Measurements from ENCODE around the gene PPFIA4. TPM values are rescaled to one million over a fixed set of nuclear protein-coding genes. Genes with fewer than 3 reads are reported as not detected.
A peak's percentile ranks its signal among the peaks of the same experiment; 100 is the strongest.

PPFIA4 gene
- total and polyA plus RNA-seq, 10 donors, result 0.21 to 12.0 (median 4.9) TPM

DNA sequence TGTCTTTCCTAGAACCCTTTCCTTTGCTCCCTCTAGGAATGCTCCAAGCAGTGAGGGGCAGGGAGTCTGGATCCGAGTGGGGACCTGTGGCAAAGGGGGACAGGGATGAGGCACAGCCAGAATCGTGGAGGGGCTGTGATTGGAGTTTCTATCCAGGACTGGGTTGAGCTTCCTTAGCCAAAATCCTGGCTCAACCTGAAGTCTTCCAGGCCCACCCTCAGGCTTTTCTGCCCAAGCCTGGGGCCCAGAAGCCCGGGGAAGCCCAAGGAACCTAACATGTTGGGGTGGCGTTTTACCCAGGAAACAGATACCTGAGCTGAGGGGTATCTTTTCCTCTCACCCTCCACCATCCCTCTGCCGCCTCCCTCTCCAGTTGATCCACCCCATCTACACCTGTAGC, 54.2 kb downstream of the PPFIA4 start:
- no peak for TF ChIP-seq POLR2A (IDR thresholded peaks at IDR 0.05)
- no peak for TF ChIP-seq POLR2AphosphoS5 (IDR thresholded peaks at IDR 0.05)
- TF ChIP-seq, protein P1, sequence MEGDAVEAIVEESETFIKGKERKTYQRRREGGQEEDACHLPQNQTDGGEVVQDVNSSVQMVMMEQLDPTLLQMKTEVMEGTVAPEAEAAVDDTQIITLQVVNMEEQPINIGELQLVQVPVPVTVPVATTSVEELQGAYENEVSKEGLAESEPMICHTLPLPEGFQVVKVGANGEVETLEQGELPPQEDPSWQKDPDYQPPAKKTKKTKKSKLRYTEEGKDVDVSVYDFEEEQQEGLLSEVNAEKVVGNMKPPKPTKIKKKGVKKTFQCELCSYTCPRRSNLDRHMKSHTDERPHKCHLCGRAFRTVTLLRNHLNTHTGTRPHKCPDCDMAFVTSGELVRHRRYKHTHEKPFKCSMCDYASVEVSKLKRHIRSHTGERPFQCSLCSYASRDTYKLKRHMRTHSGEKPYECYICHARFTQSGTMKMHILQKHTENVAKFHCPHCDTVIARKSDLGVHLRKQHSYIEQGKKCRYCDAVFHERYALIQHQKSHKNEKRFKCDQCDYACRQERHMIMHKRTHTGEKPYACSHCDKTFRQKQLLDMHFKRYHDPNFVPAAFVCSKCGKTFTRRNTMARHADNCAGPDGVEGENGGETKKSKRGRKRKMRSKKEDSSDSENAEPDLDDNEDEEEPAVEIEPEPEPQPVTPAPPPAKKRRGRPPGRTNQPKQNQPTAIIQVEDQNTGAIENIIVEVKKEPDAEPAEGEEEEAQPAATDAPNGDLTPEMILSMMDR (IDR thresholded peaks at IDR 0.05 in 8 of 11, conservative IDR thresholded peaks at IDR 0.05 in 3 of 11), result no peak
- intact Hi-C loops (cut with DNase I; ENCODE audit: low total_unique reads), result no loop called here
- Histone ChIP-seq H3K9me3 (no peaks in the 10 kb centered on the region), H3K27me3 (replicated peaks in 1 of 7) (peaks cover 0 to 35% (median 7%) of the 10 kb centered on the region in 7 donors), H3K27ac (no peak overlapping the region), H3K4me3 (no peak overlapping the region), H3K4me1 (peaks cover 8 to 34% (median 16%) of the 10 kb centered on the region in 6 donors), H3K36me3 (no peaks in the 10 kb centered on the region)
- peak; percentile 14 for DNase-seq
- 78 to 96% (median 85%) methylated on average over 3 to 5 of the region's 5 CpGs for WGBS, 5 donors

DNA sequence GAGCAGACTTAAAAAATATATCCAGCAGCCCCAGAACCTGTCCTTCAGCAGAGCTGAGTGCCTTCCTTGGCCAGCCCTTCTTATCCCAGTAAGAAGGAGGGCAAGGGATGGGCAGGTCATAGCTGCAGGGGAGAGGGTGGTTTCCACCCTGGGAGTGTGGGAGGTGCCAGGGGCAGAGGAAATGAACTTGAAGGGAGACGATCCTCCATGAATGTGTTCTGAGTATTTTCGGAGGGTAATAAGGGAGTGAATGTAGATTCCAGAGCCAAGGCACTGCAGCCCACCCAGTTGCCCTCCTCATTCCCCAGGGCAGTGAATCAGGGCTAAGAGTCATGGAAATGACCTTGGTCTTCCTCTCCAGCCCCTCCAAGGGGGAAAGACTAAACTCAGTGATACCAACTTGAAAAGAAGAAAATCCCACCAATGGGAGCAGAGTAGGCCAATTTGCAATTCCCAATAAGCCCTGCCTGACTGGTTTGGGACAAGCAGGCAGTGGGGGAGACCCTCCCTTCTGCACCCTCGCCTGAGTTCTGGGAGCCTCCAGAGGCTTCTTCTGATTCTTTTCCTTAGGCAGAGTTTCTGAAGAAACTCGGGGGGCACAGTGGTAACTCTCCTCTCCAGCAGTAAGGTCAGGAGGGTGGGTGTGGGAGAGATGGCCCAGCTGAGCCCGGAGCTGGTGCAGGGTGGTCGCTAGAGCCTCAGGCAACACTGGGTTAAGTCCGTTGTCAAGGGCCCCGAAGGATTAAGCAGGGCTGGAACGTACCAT, 55.4 kb downstream of the PPFIA4 start:
- H3K4me1 ChIP-seq, result peaks cover 0 to 22% (median 4%) of the 10 kb centered on the region in 6 donors
- no peaks in the 10 kb centered on the region for H3K36me3 ChIP-seq
- TF ChIP-seq, protein P1 (IDR thresholded peaks at IDR 0.05 in 8 of 11, conservative IDR thresholded peaks at IDR 0.05 in 3 of 11), result no peak
- no peak for TF ChIP-seq POLR2A (IDR thresholded peaks at IDR 0.05)
- no peak for TF ChIP-seq POLR2AphosphoS5 (IDR thresholded peaks at IDR 0.05)
- intact Hi-C loops (cut with DNase I; ENCODE audit: low total_unique reads), result no loop called here
- peaks cover 0 to 23% (median 0%) of the 10 kb centered on the region in 7 donors for H3K27me3 ChIP-seq (replicated peaks in 1 of 7)
- 64 to 86% (median 73%) methylated on average over 8 to 9 of the region's 9 CpGs for WGBS, 5 donors
- no peaks in the 10 kb centered on the region for H3K9me3 ChIP-seq
- H3K4me3 ChIP-seq, result no peak overlapping the region
- H3K27ac ChIP-seq, result peak overlapping the region in 1 of 8 donors; percentile 36
- DNase-seq, result no peak

DNA sequence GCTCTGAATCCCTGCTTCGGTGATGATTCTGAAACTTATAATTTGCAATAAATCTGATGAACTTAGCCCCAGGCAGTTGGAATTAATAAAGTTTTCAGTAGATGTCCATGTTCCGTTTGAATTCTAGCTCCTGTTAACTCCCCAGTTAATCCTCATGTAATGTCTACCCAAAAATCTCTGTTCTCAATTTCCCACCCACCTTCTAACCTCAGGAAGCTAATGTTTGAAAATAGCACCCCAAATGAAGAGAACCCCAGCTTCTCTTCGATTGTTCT, 55.9 kb downstream of the PPFIA4 start:
- WGBS, 5 donors, result 61 to 88% (median 80%) methylated on average over 3 of the region's 3 CpGs
- peaks cover 0 to 18% (median 0%) of the 10 kb centered on the region in 7 donors for H3K27me3 ChIP-seq (replicated peaks in 1 of 7)
- peaks cover 0 to 19% (median 3%) of the 10 kb centered on the region in 6 donors for H3K4me1 ChIP-seq
- no peaks in the 10 kb centered on the region for H3K9me3 ChIP-seq
- no peak overlapping the region for H3K27ac ChIP-seq
- no peak overlapping the region for H3K4me3 ChIP-seq
- intact Hi-C loops (cut with DNase I; ENCODE audit: low total_unique reads), result no loop called here
- DNase-seq, result no peak
- no peak for TF ChIP-seq POLR2A (IDR thresholded peaks at IDR 0.05)
- no peak for TF ChIP-seq POLR2AphosphoS5 (IDR thresholded peaks at IDR 0.05)
- TF ChIP-seq, protein P1 (IDR thresholded peaks at IDR 0.05 in 8 of 11, conservative IDR thresholded peaks at IDR 0.05 in 3 of 11), result no peak
- H3K36me3 ChIP-seq, result no peaks in the 10 kb centered on the region

DNA sequence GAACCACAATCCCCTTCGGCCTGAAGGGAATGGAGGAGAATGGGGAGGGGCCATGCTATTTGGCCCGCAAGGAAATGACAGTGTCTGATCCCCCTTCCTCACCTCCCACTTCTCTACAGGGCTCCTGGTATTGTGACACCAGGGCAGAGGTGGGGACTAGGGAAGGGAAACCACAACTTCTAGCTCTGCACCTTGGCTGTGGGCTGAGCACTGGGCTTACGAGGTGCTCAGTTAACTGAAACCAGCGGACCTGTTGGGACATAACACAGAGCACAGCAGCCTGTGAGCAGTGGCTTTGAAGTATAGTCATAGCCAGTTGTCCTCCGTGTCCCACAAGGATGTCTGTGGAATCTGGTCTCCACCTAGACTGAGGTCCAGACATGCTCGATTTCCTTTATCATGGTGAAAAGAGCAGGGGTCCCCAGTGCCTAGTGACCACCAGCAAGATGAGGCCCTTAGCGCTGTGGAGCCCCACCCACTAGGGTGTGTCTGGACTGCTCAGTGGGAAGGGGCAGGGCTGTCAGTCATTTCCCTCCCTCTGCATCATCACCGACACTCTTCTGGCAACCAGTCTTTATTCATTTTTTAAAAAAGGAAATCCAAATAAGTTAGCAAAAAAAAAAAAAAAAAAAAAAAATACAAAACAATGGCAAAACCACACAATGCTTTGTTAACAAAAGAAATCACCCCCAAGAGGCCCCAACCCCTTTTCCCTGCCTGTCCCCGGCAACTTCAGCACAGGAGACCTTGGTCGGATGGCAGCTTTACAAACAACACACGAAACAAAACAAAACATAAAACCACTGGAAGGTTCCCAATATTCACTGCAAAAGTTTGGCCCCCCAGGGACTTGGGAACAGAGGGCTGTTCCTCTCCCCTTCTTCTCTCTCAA, 56.5 kb downstream of the PPFIA4 start:
- TF ChIP-seq, protein P1 (IDR thresholded peaks at IDR 0.05 in 8 of 11, conservative IDR thresholded peaks at IDR 0.05 in 3 of 11), result no peak
- TF ChIP-seq POLR2A (IDR thresholded peaks at IDR 0.05) (no peak), POLR2AphosphoS5 (IDR thresholded peaks at IDR 0.05) (no peak)
- peak; percentile 44 for DNase-seq
- Histone ChIP-seq H3K36me3 (no peaks in the 10 kb centered on the region), H3K4me1 (peaks cover 0 to 19% (median 3%) of the 10 kb centered on the region in 6 donors), H3K27ac (no peak overlapping the region), H3K27me3 (replicated peaks in 1 of 7) (peaks cover 0 to 13% (median 0%) of the 10 kb centered on the region in 7 donors), H3K9me3 (no peaks in the 10 kb centered on the region), H3K4me3 (no peak overlapping the region)
- 42 to 74% (median 63%) methylated on average over 10 to 11 of the region's 11 CpGs for WGBS, 5 donors
- intact Hi-C loops (cut with DNase I; ENCODE audit: low total_unique reads), result no loop called here

Measured in spleen (tissue), 11 donors.